Measurements from ENCODE around the gene CEP72. TPM values are rescaled to one million over a fixed set of nuclear protein-coding genes. Genes with fewer than 3 reads are reported as not detected.

The CEP72 gene
- total RNA-seq, 1 donor from 2014 or later: 6.8 TPM

- FAIRE-seq (no peak), DNase-seq (ENCODE audit: low read depth) (no peak)
- peaks cover under 1% of the 10 kb centered on the region for H3K36me3 ChIP-seq (ENCODE audit: control insufficient read depth, insufficient read depth, low read length)
- TF ChIP-seq, protein P1, sequence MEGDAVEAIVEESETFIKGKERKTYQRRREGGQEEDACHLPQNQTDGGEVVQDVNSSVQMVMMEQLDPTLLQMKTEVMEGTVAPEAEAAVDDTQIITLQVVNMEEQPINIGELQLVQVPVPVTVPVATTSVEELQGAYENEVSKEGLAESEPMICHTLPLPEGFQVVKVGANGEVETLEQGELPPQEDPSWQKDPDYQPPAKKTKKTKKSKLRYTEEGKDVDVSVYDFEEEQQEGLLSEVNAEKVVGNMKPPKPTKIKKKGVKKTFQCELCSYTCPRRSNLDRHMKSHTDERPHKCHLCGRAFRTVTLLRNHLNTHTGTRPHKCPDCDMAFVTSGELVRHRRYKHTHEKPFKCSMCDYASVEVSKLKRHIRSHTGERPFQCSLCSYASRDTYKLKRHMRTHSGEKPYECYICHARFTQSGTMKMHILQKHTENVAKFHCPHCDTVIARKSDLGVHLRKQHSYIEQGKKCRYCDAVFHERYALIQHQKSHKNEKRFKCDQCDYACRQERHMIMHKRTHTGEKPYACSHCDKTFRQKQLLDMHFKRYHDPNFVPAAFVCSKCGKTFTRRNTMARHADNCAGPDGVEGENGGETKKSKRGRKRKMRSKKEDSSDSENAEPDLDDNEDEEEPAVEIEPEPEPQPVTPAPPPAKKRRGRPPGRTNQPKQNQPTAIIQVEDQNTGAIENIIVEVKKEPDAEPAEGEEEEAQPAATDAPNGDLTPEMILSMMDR (IDR thresholded peaks at IDR 0.05; ENCODE audit: insufficient read depth, low read length, severe bottlenecking): no peak
- no peaks in the 10 kb centered on the region for H3K27me3 ChIP-seq (ENCODE audit: control insufficient read depth, insufficient read depth, low read length)
- H3K4me3 ChIP-seq (ENCODE audit: low read depth, low read length): no peak overlapping the region
Observed at GRCh38 chr5:652773-653350, 40.7 kb downstream of the CEP72 start.

DNA sequence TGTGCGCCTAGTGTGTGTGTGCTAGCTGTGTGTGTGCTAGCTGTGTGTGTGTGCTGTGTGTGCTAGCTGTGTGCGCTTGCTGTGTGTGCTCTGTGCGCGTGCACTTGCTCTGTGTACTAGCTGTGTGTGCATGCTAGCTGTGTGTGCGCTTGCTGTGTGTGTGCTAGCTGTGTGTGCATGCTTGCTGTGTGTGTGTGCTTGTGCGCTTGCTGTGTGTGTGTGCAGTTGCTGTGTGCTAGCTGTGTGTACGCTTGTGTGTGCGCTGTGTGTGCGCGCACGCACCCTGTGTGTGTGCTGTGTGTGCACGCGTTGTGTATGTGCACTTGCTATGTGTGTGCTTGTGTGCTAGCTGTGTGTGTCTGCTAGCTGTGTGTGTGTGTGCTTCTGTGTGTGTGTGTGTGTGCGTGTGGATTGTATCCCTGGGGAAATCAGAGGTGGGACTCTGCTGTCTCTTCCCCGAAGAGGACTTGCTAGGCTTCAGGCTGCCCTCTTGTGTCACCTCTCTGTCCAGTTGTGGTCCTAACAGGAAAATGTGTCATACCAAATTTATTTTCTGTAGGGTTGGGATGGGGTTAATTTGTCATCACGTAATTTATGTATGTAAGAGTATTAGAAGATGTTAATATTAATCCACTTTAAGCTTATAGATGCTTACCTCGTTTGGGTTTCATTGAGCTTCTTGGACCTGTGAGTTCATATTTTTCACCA, 42.1 kb downstream of the CEP72 start:
- DNase-seq (ENCODE audit: low read depth): no peak
- Histone ChIP-seq H3K4me3 (ENCODE audit: low read depth, low read length) (no peak overlapping the region), H3K27me3 (ENCODE audit: control insufficient read depth, insufficient read depth, low read length) (no peaks in the 10 kb centered on the region), H3K36me3 (ENCODE audit: control insufficient read depth, insufficient read depth, low read length) (peaks cover 3% of the 10 kb centered on the region)
- peak; percentile 23 for FAIRE-seq
- TF ChIP-seq, protein P1 (IDR thresholded peaks at IDR 0.05; ENCODE audit: insufficient read depth, low read length, severe bottlenecking): no peak

GRCh38 chr5:655406-655805, 43.3 kb downstream of the CEP72 start:
- TF ChIP-seq, protein P1 (IDR thresholded peaks at IDR 0.05; ENCODE audit: insufficient read depth, low read length, severe bottlenecking): no peak
- Histone ChIP-seq H3K36me3 (ENCODE audit: control insufficient read depth, insufficient read depth, low read length) (peaks cover 5% of the 10 kb centered on the region), H3K27me3 (ENCODE audit: control insufficient read depth, insufficient read depth, low read length) (no peaks in the 10 kb centered on the region), H3K4me3 (ENCODE audit: low read depth, low read length) (no peak overlapping the region)
- no peak for FAIRE-seq
- no peak for DNase-seq (ENCODE audit: low read depth)

- Histone ChIP-seq H3K4me3 (ENCODE audit: low read depth, low read length) (no peak overlapping the region), H3K36me3 (ENCODE audit: control insufficient read depth, insufficient read depth, low read length) (peaks cover 5% of the 10 kb centered on the region), H3K27me3 (ENCODE audit: control insufficient read depth, insufficient read depth, low read length) (no peaks in the 10 kb centered on the region)
- DNase-seq (ENCODE audit: low read depth) (peak; percentile 49), FAIRE-seq (no peak)
- TF ChIP-seq, protein P1 (IDR thresholded peaks at IDR 0.05; ENCODE audit: insufficient read depth, low read length, severe bottlenecking): no peak
Observed at GRCh38 chr5:657570-657969, 45.4 kb downstream of the CEP72 start.

- FAIRE-seq (no peak), DNase-seq (ENCODE audit: low read depth) (no peak)
- H3K36me3 ChIP-seq (ENCODE audit: control insufficient read depth, insufficient read depth, low read length): peaks cover 5% of the 10 kb centered on the region
- TF ChIP-seq, protein P1 (IDR thresholded peaks at IDR 0.05; ENCODE audit: insufficient read depth, low read length, severe bottlenecking): no peak
- H3K27me3 ChIP-seq (ENCODE audit: control insufficient read depth, insufficient read depth, low read length): no peaks in the 10 kb centered on the region
- H3K4me3 ChIP-seq (ENCODE audit: low read depth, low read length): no peak overlapping the region
Observed at GRCh38 chr5:658103-658502, 46.0 kb downstream of the CEP72 start.

Data from bronchial epithelial cell (primary cell).